CD4-positive, alpha-beta T cell treated with Interferon gamma for 1 hour (primary cell): ENCODE measurements around the gene CHPF2.

Experiments
- DNase-seq: peaks from one replicate; pipeline ENCODE4 v3.0.0-alpha.2; 2020

Gene CHPF2

GRCh38 chr7:151205730-151206129 is 26.6 kb upstream of the CHPF2 start:
- DNase-seq: no peak

GRCh38 chr7:151206914-151207313 is 25.4 kb upstream of the CHPF2 start:
- no peak for DNase-seq

GRCh38 chr7:151207315-151207714 is 25.0 kb upstream of the CHPF2 start:
- no peak for DNase-seq

GRCh38 chr7:151207804-151208203 is 24.5 kb upstream of the CHPF2 start:
- DNase-seq: no peak

- DNase-seq: no peak
These were observed 23.9 kb upstream of the CHPF2 start for GRCh38 chr7:151208253-151208862.

- no peak for DNase-seq
These were observed 22.7 kb upstream of the CHPF2 start for GRCh38 chr7:151209588-151209987.

GRCh38 chr7:151210087-151210854 is 22.0 kb upstream of the CHPF2 start, which contains the start of gene H2BK1:
TSS of gene H2BK1 (minus strand) at chr7:151210488. CDS start at chr7:151210318, 170 bp downstream.
- DNase-seq: no peak

- DNase-seq: no peak
These were observed 21.0 kb upstream of the CHPF2 start for GRCh38 chr7:151211155-151211772.

- DNase-seq: no peak
These were observed 19.7 kb upstream of the CHPF2 start for GRCh38 chr7:151212626-151213025.

- DNase-seq: no peak
These were observed 18.5 kb upstream of the CHPF2 start for GRCh38 chr7:151213826-151214225.

- no peak for DNase-seq
These were observed 16.9 kb upstream of the CHPF2 start for GRCh38 chr7:151215396-151215795.

GRCh38 chr7:151218170-151218569 is 14.1 kb upstream of the CHPF2 start:
- no peak for DNase-seq

GRCh38 chr7:151223728-151224127 is 8.6 kb upstream of the CHPF2 start:
- no peak for DNase-seq

GRCh38 chr7:151225948-151226510 is 6.3 kb upstream of the CHPF2 start:
- no peak for DNase-seq

- no peak for DNase-seq
These were observed 5.8 kb upstream of the CHPF2 start for GRCh38 chr7:151226560-151226874.

GRCh38 chr7:151226875-151227782 is 5.2 kb upstream of the CHPF2 start, which contains the start of gene ABCF2:
TSS of gene ABCF2 (minus strand) at chr7:151227205. CDS start at chr7:151226458, 747 bp downstream.
- DNase-seq: peak; percentile 95

- DNase-seq: no peak
These were observed 4.0 kb upstream of the CHPF2 start for GRCh38 chr7:151228024-151228866.

- DNase-seq: no peak
These were observed 3.0 kb upstream of the CHPF2 start for GRCh38 chr7:151229249-151229648.

- DNase-seq: no peak
These were observed 1.2 kb upstream of the CHPF2 start for GRCh38 chr7:151231080-151231479.

- peak; percentile 63 for DNase-seq
These were observed 826 bp downstream of the CHPF2 start for GRCh38 chr7:151232917-151233701.

GRCh38 chr7:151233804-151234203 is 1.5 kb downstream of the CHPF2 start:
- no peak for DNase-seq
